Stimulated activated CD8-positive, alpha-beta memory T cell treated with anti-CD3 and anti-CD28 coated beads, Interleukin-7, amount 100 ng/mL, for 1 hour (primary cell): ENCODE results near the gene ATP6V0A4.
"Not testable (repeated sequence)": the region's sequence is repeated elsewhere in the genome, so short reads cannot be mapped to it uniquely, and the experiment has no call there.

Experiments
- DNase-seq, 2 donors: peaks; one replicate each; pipeline ENCODE4 v3.0.0-alpha.2; 2020; ENCODE audit warnings: low read depth in 2 of 2

ATP6V0A4 gene

GRCh38 chr7:138700857-138701536 is 97.0 kb downstream of the ATP6V0A4 start, which contains the start of gene SVOPL:
TSS of gene SVOPL (minus strand) at chr7:138701362. CDS start at chr7:138679045, 22,317 bp downstream.
- no peak for DNase-seq

GRCh38 chr7:138699661-138700060 is 98.3 kb downstream of the ATP6V0A4 start:
- no peak for DNase-seq

- DNase-seq = no peak
Measured at GRCh38 chr7:138698281-138698680, 99.7 kb downstream of the ATP6V0A4 start.

DNA sequence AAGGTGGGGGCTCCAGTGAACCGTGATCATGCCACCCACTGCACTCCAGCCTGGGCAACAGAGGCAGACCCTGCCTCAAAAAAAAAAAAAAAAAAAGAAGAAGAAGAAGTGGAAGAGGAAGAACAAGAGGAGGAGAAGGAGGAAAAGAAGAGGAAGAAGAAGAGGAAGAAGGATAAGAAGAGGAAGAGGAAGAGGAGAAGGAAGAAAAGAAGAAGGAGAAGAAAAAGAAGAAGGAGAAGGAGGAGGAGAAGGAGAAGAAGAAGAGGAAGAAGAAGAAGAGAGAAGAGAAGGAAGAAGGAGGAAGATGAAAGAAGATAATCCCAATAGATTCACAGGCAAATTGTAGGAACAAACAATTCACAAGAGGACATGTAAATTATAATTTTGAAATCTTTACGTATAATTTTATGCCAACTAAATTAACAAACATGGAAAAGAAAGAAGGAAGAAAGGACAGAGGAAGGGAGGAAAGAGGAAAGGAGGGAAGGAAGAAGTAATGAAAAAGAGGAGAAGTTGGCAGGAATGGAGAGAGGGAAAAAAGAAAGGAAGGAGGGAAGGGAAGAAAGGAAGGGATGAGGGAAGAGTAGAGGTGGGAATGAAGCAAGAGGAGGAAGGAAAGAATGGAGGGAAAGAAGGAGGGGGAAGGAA is 100.3 kb downstream of the ATP6V0A4 start:
- no peak for DNase-seq

- not testable (repeated sequence) for DNase-seq
Measured at GRCh38 chr7:138695776-138696175, 102.2 kb downstream of the ATP6V0A4 start.

DNA sequence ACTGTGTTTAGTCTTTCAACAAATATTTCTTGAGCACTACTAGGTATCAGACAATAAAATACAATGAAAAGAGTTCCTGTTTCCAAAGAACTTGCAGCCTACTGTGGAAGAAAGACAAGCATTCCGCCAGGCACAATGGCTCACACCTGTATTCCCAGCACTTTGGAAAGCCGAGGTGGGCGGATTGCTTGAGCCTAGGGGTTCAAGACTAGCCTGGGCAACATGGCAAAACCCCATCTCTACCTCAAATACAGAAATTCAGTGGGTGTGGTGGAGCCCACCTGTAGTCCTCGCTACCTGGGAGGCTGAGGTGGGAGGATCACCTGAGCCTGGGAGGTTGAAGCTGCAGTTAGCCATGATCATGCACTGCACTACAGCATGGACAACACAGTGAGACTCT is 102.9 kb downstream of the ATP6V0A4 start:
- no peak for DNase-seq

- DNase-seq = no peak
Measured at GRCh38 chr7:138691178-138691577, 106.8 kb downstream of the ATP6V0A4 start.

DNA sequence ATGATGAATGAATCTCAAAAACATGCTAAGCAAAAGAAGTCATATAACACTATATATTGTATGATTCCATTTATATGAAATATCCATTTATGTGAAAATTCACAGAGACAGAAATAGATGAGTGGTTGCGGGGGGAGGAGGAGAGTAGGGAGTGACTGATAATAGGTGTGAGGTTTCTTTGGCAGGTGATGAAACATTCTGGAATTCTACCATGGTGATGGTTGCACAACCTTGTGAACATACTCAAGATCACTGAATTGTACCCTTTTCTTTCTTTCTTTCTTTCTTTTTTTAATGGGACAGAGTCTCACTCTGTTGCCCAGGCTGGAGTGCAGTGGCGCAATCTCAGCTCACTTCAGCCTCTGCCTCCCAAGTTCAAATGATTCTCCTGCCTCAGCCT is 107.5 kb downstream of the ATP6V0A4 start:
- DNase-seq = no peak

- not testable (repeated sequence) for DNase-seq
Measured at GRCh38 chr7:138688037-138688436, 110.0 kb downstream of the ATP6V0A4 start.

- DNase-seq = no peak
Measured at GRCh38 chr7:138684340-138684739, 113.7 kb downstream of the ATP6V0A4 start.

GRCh38 chr7:138679793-138680192 is 118.2 kb downstream of the ATP6V0A4 start:
- DNase-seq = no peak

GRCh38 chr7:138670594-138670993 is 127.4 kb downstream of the ATP6V0A4 start:
- DNase-seq = no peak

- DNase-seq = no peak
Measured at GRCh38 chr7:138669364-138669763, 128.6 kb downstream of the ATP6V0A4 start.

DNA sequence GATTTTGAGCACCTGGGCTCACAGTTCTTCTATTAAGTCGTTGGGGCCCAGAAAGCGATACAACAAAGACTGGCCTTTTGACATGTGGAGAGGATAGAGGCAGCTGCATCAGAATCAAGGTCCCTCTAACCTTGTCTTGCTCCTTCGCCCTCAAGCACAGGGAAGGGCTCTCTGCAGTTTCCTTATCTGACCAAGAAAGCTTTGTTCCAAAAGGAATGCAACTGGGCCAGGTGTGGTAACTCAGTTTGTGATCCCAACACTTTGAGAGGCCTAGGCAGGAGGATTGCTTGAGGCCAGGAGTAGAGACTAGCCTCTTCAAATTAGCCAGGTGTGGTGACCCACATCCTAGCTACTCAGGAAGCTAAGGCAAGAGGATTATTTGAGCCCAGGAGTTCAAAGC is 129.1 kb downstream of the ATP6V0A4 start:
- DNase-seq = no peak

DNA sequence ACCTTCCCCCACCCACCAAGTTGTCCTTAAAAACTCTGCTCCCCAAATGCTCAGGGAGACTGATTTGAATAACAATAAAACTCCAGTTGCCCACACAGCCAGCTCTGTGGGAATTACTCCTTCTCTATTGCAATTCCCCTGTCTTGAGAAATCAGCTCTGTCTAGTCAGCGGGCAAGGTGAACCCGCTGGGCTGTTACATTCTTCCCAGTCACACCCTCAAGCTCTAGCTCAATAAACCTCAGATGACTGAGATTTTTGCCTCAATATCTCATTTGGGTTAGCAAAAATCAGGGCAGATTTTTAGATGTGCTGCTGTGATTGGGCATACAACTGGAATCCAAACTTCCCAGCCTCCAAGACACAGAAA is 129.8 kb downstream of the ATP6V0A4 start:
- DNase-seq = no peak

DNA sequence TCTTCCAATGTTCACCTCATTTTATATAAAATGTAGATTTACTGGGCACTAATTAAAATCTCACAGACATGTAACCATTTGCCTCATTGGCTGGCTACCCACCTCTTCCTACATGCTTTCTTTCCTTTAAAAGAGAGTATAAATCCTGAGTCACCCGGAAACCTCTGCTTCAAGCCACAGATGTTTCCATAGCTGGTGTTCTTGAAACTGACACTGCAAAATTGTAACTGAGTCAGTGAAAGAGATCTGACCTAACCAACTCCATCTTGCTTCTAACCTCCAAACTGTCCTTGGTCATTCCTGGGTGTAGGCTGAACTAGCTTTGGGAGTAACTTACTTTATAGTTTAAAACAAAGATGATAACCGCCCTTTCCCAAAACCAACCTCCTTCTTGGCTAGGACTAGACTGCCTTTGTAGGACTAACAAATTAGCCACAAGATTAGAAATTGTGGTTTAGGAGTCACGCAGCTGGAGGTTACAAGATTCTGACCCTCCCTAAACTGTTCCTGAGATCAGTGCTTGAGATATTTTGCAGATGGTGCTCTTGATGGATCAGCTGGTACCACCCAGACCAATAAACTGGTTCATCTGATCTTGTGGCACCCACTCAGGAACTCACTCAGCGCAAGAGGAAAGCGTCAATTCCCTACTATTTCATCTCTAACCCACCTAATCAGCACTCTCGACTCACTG is 130.3 kb downstream of the ATP6V0A4 start:
- no peak for DNase-seq

DNA sequence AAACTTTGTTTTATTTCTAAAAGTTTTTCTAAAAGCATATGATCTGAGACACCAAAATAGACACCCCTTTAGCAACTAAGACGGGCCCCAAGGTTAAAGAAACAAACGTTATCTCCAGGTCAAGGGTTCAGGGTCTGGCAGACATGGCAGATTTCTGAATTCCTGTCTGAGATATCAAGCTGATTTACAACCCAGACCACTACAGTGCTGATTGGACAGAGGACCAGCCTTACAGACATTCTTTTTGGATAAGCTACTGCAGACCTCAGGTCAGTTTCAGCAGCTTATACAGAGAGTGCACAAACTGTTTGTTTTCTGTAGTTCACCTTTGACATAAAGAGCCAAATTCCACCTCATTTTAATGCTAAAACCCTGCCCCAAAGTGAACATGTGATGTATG is 131.6 kb downstream of the ATP6V0A4 start:
- no peak for DNase-seq

GRCh38 chr7:138665669-138666140 is 132.3 kb downstream of the ATP6V0A4 start:
- DNase-seq = no peak

DNA sequence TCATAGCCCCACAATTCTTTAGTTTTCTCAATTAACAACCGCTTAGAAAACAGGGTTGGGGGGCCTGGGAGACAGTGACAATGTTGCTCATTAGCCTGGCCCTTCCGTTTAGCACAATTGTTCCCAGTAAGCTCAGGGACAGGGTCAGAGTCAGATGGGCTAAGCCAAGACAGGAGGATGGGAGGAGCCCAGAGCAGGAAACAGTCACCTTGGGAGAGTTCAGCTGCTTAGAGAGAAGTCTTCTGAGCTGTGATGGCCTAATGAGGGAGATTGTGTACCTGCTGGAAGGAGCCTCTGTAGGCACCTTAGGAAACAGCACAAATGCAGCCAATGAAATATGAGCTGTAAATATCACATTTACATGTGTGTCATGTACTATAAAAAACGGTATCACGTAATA is 132.7 kb downstream of the ATP6V0A4 start:
- DNase-seq = no peak

GRCh38 chr7:138663725-138664710 is 134.0 kb downstream of the ATP6V0A4 start:
- DNase-seq = no peak

GRCh38 chr7:138662991-138663320 is 135.0 kb downstream of the ATP6V0A4 start:
- no peak for DNase-seq
